Activated CD8-positive, alpha-beta memory T cell treated with anti-CD3 and anti-CD28 coated beads for 24 hours (primary cell): ENCODE data around the gene MORC3.
"Not testable (repeated sequence)": the region's sequence is repeated elsewhere in the genome, so short reads cannot be mapped to it uniquely, and the experiment has no call there.

Experiments used
- DNase-seq: peaks from one replicate; pipeline ENCODE4 v3.0.0-alpha.2; 2020

MORC3 gene

DNA sequence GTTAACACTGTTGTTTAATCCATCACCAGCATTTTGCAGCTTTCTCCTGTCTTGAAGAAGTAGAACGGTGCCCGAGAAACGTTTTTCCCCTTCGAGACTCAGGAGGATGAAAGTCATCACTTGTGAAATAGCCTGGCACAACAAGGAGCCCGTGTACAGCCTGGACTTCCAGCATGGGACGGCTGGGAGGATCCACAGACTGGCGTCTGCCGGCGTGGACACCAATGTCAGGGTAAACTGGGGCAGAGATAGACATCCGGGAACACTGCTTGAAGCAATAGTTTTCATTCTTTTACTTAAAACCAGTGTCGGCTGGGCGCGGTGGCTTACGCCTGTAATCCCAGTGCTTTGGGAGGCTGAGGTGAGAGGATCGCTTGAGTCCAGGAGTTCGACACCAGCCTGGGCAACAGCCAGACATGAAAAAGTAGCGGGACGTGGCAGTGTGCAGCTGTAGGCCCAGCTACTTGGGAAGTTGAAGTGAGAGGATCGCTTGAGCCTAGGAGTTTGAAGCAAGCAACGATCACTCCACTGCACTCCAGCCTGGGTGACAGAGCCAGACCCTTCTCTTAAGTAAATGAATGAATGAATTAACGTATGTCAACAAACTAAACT is 66.1 kb downstream of the MORC3 start:
- DNase-seq = no peak

DNA sequence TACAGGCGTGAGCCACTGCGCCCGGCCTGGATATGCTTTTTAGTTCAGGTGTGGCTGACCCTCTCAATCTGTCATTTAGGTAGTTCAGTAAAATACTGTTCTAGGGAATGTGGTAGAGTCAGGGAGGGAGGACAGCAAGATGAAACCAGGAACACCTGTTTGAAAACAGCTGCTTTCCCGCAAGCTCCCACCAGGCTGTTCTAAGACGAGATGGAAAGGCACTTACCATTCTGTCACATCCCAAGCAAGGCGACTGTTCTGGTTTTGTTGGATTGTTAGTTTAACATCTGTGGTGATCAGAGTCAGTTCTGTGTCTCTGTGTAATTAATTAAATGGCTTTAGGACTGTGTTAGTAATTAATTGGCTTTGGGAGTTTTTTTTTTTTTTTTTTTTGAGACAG is 68.1 kb downstream of the MORC3 start:
- DNase-seq = no peak

DNA sequence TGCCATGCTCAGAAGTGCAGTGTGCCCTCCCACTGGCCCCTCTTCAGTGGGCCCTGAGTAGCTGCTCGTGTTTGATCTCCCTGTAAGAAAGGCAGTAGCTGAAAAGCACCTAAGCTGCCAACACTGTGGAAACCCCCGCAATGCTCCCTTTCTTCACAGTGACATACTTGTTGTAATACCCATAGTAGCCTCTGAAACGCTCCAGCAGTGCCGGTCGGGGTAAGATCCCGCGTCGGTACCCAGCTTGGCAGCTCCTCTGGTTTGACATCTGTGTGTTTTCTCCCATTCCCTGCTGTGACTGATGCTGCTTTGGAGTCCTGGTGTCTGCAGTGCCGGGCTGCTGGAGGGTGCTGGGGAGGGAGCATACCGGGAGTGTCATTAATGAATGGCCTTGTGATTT is 68.8 kb downstream of the MORC3 start:
- DNase-seq = peak; percentile 47

DNA sequence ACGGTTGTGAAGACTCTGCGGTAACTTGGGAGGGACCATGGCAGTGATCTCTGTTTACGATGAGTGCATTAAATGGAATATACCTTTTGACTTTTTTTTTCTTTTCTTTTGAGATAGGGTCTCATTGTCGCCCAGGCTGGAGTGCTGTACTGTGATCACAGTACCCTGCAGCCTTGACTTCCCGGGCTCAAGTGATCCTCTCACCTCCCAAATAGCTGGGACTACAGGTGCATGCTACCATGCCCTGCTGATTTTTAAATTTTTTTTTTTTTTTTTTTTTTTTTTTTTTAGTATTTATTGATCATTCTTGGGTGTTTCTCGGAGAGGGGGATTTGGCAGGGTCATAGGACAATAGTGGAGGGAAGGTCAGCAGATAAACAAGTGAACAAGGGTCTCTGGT is 71.7 kb downstream of the MORC3 start:
- peak; percentile 11 for DNase-seq

DNA sequence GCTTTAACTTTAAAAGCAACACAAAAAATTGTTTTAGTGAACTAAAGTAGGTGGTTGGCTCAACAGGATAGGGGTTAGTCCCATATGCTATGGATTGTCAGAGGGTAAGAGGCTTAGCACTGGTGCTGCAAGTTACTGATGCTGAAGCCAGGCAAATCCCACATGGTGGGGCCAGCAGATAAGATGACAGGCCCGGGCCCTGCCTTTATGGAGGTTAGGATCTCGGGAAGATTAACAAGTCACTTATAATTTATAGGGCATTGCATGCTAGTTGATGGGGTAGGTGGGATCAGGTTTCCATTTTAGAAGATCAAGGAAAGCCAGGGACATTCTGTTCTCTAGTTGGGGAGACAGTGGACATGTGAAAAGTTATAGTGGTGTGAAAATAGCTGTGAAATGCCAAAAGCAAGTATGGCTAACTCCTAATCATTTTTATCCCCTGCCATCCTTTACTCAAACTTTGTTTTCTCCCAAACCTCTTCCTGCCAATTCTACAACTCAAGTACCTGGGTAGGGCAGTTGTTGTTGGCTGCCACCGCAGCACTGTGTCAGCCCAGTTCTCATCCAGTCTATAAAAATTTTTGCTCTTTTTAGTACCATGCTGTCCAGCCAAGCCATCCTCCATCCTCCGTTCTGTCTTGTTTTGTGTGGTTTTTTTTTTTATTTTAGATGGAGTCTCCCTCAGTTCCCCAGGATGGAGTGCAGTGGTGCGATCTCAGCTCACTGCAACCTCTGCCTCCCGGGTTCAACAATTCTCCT is 75.5 kb downstream of the MORC3 start:
- DNase-seq = no peak

DNA sequence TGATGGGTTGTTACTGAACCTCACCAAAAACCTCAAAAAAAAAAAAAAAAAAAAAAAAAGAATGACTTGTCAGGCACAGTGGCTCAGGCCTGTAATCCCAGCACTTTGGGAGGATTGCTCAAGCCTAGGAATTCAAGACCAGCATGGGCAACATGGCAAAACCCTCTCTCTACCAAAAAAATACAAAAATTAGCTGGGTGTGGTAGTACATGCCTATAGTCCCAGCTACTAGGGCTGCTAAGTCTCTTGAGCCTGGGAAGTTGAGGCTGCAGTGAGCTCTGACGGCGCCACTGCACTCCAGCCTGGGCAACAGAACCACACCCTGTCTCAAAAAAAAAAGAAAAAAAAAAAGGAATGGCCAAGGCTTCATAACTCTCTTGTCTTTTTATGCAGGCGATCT is 76.3 kb downstream of the MORC3 start:
- DNase-seq = no peak

DNA sequence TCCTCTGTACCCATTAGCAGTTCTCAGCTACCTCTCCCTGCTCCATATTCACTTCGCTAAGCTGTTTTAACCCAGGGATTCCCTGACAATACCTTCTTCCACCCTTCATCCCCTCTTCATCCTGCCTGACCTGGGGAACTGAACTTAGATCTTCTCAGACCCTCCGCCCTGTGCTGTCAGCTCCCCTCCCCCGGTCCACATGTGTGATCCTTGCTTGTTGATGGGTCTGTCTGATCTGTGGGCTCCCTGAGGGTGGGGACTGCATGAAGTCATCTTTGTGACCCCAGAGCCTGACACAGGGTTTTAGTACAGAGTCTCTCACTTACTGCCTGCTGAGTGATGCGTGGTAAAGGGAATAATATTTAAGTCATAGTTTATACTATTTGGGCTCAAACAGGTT is 77.0 kb downstream of the MORC3 start:
- no peak for DNase-seq

DNA sequence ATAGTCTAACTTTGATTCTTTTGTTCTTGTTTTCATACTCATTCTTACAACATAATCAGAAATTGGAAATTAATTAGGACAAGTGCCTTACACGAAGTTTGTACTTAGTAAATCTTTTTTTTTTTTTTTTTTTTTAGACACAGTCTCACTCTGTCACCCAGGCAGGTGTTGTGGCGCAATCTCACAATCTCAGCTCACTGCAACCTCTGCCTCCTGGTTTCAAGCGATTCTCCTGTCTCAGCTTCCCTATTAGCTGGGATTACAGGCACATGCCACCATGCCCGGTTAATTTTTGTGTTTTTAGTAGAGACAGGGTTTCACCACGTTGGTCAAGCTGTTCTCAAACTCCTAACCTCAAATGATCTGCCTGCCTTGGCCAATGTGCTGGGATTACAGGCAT is 77.6 kb downstream of the MORC3 start:
- DNase-seq = no peak

DNA sequence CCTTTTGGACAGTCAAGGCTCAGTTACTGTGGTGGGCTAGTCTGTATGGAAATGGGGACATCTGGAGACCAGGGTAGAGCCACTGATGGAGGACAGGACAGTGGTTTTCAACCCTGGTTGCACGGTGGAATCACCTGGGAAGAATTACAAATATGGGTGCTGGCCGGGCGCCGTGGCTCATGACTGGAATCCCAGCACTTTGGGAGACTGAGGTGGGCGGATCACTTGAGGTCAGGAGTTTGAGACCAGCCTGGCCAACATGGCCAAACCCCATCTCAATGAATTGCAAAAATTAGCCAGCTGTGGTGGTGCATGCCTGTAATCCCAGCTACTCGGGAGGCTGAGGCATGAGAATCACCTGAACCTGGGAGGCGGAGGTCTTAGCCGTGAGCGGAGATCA is 79.7 kb downstream of the MORC3 start:
- DNase-seq = not testable (repeated sequence)

DNA sequence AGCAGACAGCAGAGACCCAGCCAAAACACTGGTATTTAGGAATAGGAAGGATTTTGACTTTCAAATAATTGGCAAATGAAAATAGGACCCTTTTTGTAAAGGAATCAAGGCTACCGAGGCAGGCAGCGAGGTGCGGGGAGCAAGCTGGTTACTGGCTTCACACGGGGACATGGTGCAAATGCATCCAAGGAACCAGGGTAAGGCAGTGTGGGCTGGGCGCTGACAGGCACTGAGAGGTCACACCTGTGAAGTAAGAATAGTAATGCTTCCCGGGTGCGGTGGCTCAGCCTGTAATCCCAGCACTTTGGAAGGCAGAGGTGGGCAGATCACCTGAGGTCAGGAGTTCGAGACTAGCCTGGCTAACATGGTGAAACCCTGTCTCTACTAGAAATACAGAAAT is 80.7 kb downstream of the MORC3 start:
- DNase-seq = no peak

DNA sequence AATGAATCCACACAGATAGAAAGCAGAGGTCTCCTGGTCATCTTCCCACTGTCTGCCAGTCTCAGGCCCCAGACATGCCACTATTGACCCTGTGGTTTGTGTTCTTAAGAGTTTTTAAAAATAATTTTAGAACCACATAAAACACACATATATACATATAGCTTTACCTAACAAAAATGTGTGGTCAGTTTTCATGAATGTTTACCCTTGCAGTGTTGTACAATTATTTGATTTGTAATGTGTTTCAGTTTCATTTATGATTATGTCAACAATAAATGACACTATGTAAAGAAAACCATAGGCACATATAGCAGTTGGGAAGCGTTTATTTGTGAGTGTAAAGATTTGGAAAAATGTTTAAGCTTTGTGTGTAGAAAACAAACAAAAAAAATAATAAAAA is 82.3 kb downstream of the MORC3 start:
- DNase-seq = no peak

DNA sequence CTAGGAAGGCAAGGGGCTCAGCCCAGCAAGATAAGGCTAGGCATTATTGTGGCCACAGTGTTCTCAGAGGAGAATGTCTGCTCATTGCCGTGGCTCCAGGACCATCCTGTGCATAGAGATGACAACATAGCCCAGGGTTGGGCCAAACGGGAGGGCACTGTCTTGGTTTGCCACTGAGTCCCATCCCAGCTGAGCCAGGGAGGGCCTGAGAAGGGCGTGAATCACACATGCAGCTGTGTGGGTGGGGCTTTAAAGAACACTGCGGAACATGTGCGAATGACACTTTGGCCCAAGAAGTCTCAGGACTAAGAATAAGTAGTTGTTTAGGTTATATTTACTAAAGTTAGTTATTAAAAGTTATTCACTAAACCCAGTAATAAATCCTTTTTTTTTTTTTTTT is 83.7 kb downstream of the MORC3 start:
- DNase-seq = no peak

DNA sequence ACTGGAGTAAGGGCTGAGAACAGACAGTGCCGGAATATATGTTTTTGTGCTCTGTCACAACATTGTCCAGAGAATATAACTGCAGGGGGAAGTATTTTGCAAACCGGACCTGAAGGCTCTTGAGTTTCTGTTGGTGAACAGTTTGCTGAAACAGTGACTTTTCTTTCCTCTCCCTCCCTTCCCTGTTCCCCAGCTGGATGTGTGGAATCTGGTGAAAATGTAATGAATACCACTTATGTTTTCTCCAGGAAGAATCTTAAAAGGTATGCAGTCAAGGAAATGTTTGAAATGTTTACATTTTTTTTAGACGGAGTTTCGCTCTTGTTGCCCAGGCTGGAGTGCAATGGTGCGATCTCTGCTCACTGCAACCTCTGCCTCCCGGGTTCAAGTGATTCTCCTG is 88.6 kb downstream of the MORC3 start:
- no peak for DNase-seq

DNA sequence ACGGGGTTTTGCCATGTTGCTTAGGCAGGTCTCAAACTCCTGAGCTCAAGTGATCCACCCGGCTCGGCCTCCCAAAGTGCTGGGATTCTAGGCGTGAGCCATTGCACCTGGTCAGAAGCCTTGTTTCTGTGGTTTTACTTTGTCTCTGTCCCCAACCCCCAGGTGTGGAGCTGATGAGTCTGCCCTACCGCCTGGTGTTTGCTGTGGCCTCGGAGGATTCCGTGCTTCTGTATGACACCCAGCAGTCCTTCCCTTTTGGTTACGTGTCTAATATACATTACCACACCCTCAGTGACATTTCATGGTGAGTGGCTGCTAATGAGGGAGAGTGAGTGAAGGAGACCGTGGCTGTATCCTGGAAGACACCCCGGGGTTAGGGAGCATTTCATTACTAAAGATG is 91.3 kb downstream of the MORC3 start:
- no peak for DNase-seq

DNA sequence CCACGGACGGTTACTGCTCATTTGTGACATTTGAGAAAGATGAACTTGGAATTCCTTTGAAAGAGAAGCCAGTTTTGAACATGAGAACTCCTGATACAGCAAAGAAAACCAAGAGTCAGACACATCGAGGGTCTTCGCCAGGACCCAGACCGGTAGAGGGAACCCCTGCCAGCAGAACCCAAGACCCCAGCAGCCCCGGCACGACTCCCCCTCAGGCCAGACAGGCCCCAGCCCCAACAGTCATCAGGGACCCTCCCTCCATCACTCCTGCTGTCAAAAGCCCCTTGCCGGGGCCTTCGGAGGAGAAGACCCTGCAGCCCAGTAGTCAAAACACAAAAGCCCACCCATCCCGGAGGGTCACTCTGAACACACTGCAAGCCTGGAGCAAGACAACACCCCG is 92.9 kb downstream of the MORC3 start:
- DNase-seq = no peak

DNA sequence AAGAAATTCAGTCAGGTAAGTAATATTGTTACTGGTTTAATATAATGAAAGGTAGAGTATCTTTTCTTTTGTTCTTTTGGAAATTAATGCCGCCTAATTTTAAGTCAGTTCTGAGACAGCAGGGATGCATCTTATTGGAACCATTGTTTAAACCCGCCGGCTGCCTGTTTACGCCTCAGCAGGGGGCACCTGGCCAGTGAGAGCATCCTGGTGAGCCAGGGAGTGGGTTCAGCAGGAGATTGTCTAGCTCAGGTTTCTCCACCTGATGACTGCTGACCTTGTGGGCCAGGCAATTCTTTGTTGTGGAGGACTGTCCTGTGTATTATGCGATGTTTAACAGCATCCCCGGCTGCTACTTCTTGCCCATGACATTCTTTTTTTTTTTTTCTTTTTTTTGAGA is 95.4 kb downstream of the MORC3 start:
- DNase-seq = no peak

DNA sequence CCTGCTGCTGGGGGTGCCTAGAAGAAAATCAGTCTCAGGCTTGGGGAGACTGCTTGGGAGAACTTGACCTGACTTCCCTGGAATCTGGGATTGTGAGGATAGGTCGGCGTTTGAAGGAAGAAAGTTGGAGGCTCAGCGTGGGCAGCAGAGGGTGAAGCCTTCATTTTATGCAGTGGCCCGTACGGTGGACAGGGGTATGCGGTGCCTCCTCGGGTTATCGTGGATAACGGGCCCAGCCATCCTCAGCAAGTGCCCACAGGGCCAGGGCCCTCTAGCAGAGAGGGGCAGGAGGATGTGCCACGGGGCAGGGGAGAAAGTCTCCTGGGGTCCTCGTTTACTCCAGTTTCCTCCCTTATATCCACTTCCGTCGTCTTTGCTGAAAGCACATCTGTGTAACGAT is 99.2 kb downstream of the MORC3 start:
- DNase-seq = no peak

DNA sequence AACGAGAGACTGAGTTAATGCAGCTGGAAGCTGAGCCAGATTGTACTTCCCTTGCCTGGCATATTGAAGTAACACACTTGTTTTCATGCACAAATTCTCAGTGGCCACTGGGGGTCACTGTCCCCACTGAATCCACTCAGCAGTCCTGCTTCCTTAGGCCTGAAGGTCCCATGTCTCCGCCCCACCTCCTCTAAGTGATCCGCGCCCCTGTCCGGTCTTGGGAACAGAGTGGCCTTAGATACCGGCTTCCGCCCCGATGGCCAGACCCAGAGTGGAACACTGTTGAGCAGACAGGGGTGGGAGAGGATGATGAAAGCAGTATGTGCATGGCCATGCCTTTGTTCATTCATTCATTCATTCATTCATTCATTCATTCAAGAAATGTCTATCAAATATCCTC is 100.0 kb downstream of the MORC3 start:
- DNase-seq = peak; percentile 71

DNA sequence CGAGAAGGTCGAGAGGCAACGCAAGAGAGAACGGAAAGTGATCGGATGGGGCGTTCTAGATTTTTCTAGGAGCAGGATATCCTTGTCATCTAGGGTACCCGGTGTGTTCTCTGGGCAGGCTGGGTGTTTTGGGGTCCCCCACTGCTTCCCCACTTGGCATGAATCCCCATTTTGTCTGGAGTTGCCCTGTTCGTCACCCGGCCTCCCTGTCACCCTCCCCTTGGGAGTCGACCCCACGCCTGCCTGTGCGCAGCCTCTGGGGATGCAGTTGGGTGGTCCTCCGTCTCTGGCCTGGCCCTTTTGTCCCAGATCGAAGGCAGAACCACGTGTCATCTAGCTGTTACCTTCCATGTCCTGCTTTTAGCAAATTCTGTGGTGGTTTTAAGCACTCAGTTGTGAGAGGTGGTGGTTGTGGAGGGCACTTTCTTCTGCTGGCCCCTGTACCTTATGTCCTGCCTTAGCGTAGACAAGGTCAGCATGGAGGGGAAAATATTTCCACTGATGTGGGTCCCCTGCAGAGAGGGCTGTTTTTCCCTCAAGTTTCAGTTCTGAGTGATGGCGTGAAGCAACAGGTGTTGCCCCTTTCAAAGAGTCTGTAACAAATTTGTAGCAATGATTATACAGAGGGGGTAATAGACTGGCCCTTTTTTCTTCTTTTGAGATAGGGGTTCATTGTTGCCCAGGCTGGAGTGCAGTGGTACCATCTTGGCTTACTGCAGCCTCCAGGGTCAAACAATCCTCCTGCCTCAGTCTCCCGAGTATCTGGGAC is 100.8 kb downstream of the MORC3 start:
- no peak for DNase-seq

DNA sequence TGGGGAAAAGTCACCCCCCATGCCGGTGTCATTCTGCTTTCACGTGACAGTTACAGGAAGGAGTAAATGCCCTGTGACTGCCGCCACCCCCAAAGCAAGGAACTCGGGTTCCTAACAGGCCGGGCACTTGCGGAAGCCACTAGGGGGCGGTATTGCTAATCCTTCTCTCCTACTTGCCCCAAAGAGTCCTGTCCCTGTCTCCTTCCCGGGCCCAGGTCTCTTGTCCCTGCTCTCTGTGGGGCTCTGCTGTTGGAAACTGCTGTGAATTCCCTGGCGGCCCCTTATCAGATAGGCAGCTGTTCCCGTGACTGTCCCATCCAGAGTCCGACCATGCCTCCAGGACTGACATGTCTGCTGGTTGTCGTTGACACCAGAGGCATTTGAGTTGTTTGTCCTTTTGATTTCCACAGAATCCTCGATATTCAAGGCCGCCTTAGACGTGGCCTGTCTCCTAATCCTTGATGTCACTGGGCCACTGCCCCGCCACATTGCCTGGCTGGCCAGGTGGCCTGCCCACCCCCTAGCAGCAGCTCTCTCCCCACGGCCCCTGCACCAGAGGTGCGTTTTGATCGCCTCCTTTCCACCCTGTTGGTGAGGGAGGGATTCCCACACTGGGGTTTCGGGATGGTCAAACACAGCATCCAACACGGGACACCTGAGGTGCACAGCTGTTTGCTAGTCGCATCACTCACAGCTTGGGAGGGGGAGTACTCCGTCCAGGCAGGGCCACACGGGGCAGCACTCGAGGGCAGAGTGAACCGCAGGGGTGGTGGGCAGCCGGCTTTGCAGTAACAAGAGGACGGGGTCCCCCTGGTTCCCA is 102.5 kb downstream of the MORC3 start:
- DNase-seq = peak; percentile 61

DNA sequence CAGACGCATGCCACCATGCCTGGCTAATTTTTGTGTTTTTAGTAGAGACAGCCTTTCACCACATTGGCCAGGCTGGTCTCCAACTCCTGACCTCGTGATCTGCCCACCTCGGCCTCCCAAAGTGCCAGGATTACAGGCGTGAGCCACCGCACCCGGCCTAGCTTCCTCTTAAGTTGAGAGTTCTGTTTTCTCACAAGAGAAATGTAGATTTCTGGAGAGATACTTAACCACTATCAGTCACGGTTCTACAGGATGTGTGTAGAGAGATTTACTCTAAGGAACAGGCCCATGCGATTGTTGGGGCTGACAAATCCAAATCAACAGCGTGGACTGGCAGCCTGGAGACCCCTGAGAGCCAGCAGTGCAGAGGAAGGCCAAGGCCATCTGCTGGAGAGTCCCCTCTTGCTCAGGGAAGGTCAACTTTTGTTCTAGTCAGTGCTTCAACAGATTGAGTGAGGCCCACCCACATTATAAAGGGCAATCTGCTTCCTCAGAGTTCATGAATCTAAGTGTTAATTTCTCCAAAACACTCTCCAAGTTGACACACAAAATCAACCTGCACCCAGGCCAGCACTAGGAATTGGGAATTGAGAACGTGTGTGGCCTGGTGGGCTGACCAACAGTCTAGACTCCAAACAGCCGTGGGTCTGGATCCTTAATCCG is 103.9 kb downstream of the MORC3 start:
- no peak for DNase-seq

DNA sequence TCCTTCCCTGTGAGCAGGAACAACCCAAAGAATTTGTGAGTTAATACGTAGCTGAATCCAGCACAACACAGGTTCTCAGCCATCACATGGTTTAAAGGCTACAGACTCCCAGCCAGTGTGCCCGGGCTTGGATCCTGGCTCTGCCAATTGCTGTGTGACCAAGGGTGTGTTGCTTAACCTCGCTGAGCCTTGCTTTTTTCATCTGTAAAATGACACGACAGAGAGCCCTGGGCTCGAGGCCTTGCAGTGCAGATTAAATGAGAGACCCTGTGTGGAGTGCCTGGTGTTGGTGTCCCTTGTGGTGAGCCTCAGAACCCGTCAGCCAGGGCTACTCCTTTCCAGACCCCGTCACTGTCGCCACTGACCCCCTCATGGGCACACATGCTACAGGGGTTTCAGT is 104.6 kb downstream of the MORC3 start:
- no peak for DNase-seq

DNA sequence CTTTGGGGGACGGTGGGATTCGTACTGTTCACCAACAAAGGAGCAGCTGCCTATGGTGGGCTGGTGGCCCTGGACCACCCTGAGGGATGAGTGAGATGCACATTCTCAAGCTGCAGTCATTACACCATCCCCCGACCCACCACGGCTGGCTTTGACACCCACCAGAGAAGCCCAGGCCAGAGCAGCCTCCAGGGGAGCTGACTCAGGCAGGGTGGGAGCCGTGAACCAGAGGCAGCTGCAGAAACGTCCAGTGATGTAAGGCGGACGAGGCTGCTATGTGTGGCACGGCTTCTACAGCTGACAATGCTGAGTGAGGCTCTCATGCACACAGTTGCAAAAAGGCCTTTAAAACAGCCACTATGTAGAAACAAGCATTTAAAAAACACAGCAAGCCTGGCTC is 105.3 kb downstream of the MORC3 start:
- no peak for DNase-seq
